HEK293T (cell line): ENCODE data around the gene OSTF1.

Experiments used
- ARNT ChIP-seq: fragments of 450-650 bp; IDR thresholded peaks from 2 replicates; pipeline ENCODE4 v1.6.1; 2017; ENCODE audit warnings: mild to moderate bottlenecking
- CTBP1 ChIP-seq: fragments of 450-650 bp; IDR thresholded peaks from 2 replicates; pipeline ENCODE4 v1.6.1; 2016; ENCODE audit warnings: borderline replicate concordance
- ELF4 ChIP-seq: fragments of 450-650 bp; IDR thresholded peaks from 2 replicates; pipeline ENCODE4 v1.6.1; 2017; ENCODE audit warnings: antibody characterized with exemption
- FOXA1 ChIP-seq: fragments of 450-650 bp; IDR thresholded peaks from 2 replicates; pipeline ENCODE4 v1.6.1; 2016; ENCODE audit warnings: mild to moderate bottlenecking
- FOXK2 ChIP-seq: fragments of 450-650 bp; IDR thresholded peaks from 2 replicates; pipeline ENCODE4 v1.6.1; 2016; ENCODE audit warnings: mild to moderate bottlenecking
- FOXM1 ChIP-seq: fragments of 450-650 bp; IDR thresholded peaks from 2 replicates; pipeline ENCODE4 v1.6.1; 2017; ENCODE audit warnings: mild to moderate bottlenecking, borderline replicate concordance
- HDGF ChIP-seq: fragments of 450-650 bp; IDR thresholded peaks from 2 replicates; pipeline ENCODE4 v1.6.1; 2017; ENCODE audit warnings: antibody characterized with exemption, borderline replicate concordance
- L3MBTL2 ChIP-seq: fragments of 450-650 bp; conservative IDR thresholded peaks from 2 replicates; pipeline ENCODE4 v1.6.1; 2016; ENCODE audit warnings: mild to moderate bottlenecking
- LEF1 ChIP-seq: fragments of 450-650 bp; IDR thresholded peaks from 2 replicates; pipeline ENCODE4 v1.6.1; 2017; ENCODE audit warnings: mild to moderate bottlenecking, borderline replicate concordance
- NFRKB ChIP-seq: fragments of 450-650 bp; IDR thresholded peaks from 2 replicates; pipeline ENCODE4 v1.6.1; 2016; ENCODE audit warnings: mild to moderate bottlenecking, moderate library complexity
- SP1 ChIP-seq: fragments of 450-650 bp; IDR thresholded peaks from 2 replicates; pipeline ENCODE4 v1.6.1; 2017
- SUZ12 ChIP-seq: fragments of 450-650 bp; IDR thresholded peaks from 2 replicates; pipeline ENCODE4 v1.6.1; 2016; ENCODE audit warnings: mild to moderate bottlenecking
- TARDBP ChIP-seq: fragments of 450-650 bp; IDR thresholded peaks from 2 replicates; pipeline ENCODE4 v1.6.1; 2016
- TF ChIP-seq, protein P1 (sequence below): fragments of 450-650 bp; IDR thresholded peaks from 2 replicates; pipeline ENCODE4 v1.6.1; 2016

DNA sequence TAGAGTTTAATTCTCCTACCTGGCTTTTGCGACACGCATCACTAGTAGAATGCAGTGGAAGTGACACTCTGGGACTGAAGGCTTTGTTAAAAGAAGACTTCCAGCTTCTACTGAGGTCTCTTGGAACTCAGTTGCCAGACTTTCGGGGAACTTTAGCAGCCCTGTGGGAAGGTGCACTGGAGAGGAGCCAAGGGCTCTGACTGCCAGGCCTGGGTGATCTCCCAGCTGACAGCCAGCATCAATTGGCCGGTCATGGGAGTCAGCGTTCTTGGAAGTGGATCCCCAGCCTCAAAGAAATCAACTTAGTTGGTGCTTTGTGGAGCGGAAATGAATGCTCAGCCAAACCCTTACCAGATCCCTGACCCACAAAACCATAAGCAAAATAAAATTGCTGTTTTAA lies 87.1 kb downstream of the OSTF1 start:
- no peak for TF ChIP-seq HDGF
- no peak for TF ChIP-seq TARDBP
- no peak for TF ChIP-seq FOXM1
- TF ChIP-seq FOXA1, result no peak
- no peak for TF ChIP-seq LEF1
- no peak for TF ChIP-seq FOXK2
- no peak for TF ChIP-seq L3MBTL2
- no peak for TF ChIP-seq CTBP1
- TF ChIP-seq, protein P1, sequence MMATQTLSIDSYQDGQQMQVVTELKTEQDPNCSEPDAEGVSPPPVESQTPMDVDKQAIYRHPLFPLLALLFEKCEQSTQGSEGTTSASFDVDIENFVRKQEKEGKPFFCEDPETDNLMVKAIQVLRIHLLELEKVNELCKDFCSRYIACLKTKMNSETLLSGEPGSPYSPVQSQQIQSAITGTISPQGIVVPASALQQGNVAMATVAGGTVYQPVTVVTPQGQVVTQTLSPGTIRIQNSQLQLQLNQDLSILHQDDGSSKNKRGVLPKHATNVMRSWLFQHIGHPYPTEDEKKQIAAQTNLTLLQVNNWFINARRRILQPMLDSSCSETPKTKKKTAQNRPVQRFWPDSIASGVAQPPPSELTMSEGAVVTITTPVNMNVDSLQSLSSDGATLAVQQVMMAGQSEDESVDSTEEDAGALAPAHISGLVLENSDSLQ, result no peak
- TF ChIP-seq SUZ12, result no peak
- TF ChIP-seq ARNT, result no peak
- TF ChIP-seq ELF4, result no peak
- TF ChIP-seq SP1, result no peak
- no peak for TF ChIP-seq NFRKB
